ENCODE data around the gene PPIE.

DNA sequence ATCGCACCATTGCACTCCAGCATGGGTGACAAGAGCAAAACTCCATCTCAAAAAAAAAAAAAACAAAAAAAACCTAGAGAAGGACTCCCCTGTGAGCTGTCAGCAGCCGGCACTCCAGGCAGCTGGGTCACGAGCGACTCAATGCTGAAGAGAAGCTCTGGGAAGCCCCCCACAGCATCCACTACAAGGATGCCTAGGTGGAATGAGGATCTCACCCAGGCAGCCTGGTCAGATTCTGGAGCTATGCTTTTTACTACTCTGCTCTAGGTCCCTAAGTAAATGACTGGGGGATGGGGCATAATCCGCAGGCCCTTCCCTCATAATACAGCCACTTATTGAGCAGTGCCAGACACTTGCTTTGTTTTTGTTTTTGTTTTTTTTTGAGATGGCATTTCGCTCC, 43.4 kb downstream of the PPIE start:
- no peak for TF ChIP-seq FOXM1 (IDR thresholded peaks at IDR 0.05; ENCODE audit: borderline replicate concordance, low read depth)
- TF ChIP-seq TAF1 (IDR thresholded peaks at IDR 0.05; ENCODE audit: low read depth), result no peak
- no peak for TF ChIP-seq CEBPB (IDR thresholded peaks at IDR 0.05)
- no peak for TF ChIP-seq REST (IDR thresholded peaks at IDR 0.05; ENCODE audit: low read depth)
- no peak for TF ChIP-seq YY1 (IDR thresholded peaks at IDR 0.05; ENCODE audit: low read depth)

Measured in Ishikawa (cell line).